Measurements from ENCODE around the gene BAIAP2. TPM values are rescaled to one million over a fixed set of nuclear protein-coding genes. Genes with fewer than 3 reads are reported as not detected.
A peak's percentile ranks its signal among the peaks of the same experiment; 100 is the strongest.

Gene BAIAP2, protein sequence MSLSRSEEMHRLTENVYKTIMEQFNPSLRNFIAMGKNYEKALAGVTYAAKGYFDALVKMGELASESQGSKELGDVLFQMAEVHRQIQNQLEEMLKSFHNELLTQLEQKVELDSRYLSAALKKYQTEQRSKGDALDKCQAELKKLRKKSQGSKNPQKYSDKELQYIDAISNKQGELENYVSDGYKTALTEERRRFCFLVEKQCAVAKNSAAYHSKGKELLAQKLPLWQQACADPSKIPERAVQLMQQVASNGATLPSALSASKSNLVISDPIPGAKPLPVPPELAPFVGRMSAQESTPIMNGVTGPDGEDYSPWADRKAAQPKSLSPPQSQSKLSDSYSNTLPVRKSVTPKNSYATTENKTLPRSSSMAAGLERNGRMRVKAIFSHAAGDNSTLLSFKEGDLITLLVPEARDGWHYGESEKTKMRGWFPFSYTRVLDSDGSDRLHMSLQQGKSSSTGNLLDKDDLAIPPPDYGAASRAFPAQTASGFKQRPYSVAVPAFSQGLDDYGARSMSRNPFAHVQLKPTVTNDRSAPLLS
- total RNA-seq (2014; rRNA removed; shearing (Covaris generic)), result 9.7 and 13.1 TPM in 2 replicates
- polyA plus RNA-seq (2014; cell fraction: nucleus; rRNA removed), result 25.6 and 26.4 TPM in 2 replicates

DNA sequence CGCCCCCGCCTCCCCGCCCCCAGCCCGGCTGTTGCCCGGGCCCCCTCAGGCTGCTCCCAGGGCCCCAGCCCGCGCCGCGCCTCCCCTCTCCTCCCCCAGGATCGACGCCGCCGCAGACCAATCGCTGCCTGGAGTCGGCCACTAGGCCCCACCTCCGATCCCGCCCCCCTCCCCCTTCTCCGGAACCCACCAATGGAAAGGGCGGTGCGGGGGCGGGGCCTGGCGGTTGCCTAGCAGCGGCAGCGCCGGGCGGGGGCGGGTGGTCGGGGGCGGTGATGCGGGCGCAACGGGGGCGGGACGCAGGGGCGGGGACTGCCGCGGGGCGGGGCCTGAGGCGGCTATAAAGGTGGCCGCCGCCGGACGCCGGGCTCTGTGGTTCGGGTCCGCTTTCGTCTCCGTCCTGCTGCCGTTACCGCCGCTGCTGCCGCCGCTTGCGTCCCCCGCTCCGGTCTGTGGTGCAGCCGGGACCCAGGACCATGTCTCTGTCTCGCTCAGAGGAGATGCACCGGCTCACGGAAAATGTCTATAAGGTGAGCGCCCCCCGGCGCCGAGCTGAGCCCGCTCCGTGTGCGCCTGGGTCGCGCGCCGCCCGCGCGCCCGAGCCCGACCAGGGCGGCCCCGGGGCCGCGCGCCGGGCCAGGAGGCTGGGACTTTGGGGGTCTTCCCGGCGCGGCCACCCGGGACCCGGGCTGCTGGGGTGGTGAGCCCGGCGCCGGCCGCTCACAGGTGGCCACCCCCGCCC is at the start of gene BAIAP2:
Gene BAIAP2 (plus strand): TSS at position 373 of the 742 bp plus-strand sequence. CDS start 104 bp downstream, at position 477.
- DNase-seq (ENCODE audit: extremely low read depth, low read depth), result peak; percentile 92

DNA sequence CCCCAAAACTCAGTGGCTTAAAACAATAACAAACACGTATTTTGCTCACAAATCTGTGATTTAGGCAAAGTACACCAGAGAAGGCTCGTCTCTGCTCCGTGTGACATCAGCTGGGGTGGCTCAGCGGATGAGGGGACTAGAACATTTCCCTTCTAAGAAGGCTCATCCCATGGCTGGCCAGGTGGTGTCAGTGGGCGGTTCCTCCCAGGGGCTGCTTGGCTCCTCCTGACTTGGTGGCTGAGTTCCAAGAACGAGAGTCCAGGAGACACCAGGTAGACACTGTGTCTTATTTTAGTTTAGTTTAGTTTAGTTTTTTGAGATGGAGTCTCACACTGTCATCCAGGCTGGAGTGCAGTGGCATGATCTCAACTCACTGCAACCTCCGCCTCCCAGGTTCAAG is 48.9 kb upstream of the BAIAP2 start:
- DNase-seq (ENCODE audit: extremely low read depth, low read depth), result no peak

DNA sequence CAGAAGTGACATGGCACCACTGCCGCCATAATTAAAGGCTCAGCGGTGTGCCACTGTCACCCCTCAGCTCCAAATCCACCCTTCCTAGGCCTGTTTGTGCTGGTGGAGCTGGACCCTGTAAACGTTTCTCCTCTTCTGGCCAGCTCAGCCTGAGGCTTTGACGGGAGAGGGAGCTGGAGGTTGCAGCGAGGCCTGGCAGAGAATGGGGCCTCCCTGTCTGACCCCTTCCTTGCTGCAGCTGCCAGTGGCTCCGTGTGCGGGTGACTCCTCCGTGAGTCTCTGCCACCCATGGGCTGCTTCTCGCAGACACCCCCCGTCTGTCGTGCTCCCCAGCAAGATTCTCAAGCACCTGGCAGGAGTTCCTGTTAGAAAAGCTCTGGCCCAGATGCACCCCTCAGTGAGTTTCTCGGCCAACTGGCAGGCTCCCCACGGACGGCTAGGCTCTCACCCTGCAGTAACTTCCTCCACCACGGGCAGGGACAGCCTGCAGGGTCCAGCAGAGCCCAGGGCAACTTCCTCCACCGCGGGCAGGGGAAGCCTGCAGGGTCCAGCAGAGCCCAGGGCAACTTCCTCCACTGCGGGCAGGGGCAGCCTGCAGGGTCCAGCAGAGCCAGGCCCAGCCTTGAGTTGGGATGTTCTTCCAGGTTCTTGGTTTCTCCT is 48.0 kb upstream of the BAIAP2 start:
- DNase-seq (ENCODE audit: extremely low read depth, low read depth), result no peak

DNA sequence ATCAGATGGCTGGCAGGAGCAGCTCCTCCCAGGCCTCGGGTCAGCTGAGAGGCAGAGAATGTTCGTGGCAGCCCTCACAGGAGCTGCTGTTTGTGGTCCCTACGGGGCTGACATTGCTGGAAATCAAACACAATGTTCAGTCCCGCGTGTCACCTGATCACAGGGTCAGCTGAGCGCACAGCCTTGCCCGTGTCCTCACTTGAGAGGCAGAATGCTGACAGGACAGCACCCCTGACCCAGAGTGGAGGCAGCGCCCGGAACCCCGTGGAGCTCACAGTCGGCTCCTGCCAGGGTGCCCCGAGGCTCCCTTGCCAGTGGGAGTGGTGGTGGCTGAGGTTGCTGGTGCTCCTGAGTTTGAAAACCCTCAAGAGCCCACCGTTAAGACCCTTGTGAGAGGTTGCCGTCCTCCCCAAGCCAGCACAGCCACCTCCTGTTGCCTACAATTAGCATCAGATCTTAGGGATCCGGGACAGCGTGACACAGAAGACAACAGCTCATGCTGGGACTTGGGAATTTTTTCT is 47.0 kb upstream of the BAIAP2 start:
- DNase-seq (ENCODE audit: extremely low read depth, low read depth), result no peak

DNA sequence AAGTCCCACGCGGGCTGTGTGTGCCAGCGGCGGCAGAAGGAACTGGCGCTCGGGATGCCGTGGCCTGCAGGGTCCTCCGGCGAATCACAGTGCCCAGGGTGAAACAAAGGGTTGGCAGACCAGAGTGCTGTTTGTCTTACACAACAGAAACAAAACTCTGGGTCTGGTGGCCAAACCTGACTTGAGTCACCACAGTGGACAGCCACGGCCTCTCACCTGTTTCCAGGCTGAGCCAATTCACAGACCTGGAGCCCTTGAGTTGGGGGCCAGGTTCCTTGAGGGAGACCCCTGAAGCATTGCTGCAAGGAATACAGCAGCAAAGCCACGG is 45.4 kb upstream of the BAIAP2 start:
- DNase-seq (ENCODE audit: extremely low read depth, low read depth), result no peak

DNA sequence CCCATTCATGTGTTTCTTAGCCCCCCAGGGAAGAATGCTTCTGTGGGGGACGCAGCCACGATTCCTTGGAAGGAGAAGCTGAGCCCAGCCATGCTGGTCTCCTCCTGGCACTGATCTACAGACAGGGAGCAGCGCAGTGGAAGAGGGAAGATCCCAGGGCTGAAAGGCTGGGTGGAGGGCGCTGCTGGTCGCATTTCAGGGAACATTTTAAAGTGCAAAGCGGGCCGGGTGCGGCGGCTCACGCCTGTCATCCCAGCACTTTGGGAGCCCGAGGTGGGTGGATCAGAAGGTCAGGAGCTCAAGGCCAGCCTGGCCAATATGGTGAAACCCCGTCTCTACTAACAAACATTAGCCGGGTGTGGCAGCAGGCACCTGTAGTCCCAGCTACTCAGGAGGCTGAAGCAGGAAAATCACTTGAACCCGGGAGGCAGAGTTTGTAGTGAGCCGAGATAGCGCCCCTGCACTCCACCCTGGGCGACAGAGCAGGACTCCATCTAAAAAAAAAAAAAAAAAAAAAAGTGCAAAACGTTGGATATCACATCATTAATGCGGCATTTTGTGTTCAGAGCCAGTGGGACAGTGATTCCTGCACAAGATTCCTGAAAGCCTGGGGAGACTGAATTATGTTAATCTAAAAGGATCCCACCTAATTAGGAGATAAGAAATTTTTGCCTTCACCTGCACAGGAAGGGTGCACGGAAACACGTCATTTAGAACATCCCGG is 43.9 kb upstream of the BAIAP2 start:
- DNase-seq (ENCODE audit: extremely low read depth, low read depth), result no peak

DNA sequence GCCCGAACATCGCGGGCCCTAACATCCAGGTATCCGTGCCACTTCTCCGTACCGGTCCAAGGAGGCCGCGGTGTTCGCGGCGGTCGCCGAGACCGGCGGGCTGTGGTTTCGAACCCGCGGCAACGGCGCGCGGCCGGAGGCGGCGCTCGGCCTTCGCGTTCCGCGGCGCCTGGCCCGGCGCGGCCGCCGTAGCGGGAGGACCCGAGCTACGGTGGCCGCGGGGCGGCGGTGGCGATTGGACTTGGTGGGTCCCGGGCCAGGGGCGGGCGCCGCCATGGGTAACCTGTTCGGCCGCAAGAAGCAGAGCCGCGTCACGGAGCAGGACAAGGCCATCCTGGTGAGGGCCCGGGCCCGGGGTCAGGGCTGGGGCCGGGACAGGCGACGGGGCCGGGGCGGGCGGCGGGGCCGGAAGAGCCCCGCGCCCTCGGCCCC is 43.3 kb upstream of the BAIAP2 start, which contains the start of gene CHMP6:
Gene CHMP6 (plus strand): TSS at position 197 of the 432 bp plus-strand sequence. CDS start 78 bp downstream, at position 275.
- peak; percentile 56 for DNase-seq (ENCODE audit: extremely low read depth, low read depth)

DNA sequence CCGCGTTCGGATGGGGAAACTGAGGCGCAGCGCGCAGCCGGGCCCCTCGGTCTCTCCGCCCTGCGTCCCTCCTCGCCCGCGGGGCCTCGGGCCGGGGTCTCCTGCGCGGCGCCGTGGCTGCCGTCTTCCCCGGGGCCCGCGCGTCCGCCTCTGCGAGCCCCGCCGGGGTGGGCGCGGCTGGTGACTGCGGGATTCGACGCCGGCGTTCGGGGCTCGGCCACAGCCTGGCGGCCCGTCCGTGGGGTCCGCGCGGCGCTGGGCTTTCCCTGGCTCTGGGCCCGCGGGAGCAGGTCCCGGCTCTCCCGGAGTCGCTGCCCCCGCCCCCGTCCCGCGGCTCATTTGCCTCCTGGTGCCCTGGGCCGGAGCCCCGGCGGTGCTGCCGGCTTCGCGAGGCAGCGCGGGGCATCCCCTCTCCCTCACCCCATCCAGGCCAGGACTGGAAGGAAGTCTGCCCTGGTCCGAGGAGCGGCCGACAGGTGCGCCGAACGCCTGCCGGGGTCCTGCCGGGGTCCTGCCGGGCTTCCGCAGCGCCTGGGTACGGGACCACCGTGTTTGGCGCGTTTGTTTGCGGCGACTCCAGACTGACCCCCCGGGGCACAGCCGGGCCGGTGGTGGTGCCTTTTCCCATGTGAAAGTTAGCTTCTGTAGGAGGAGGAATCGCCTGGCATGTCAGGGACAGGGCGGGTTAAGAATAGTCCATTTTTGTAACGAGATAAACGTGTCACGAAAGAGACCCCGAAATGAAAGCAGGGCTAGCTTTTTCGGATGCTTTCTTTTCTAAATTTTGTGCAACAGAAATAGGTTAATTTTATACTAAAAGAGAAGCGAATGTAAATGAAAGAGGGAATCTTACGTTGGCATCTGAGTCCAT is 42.6 kb upstream of the BAIAP2 start:
- no peak for DNase-seq (ENCODE audit: extremely low read depth, low read depth)

DNA sequence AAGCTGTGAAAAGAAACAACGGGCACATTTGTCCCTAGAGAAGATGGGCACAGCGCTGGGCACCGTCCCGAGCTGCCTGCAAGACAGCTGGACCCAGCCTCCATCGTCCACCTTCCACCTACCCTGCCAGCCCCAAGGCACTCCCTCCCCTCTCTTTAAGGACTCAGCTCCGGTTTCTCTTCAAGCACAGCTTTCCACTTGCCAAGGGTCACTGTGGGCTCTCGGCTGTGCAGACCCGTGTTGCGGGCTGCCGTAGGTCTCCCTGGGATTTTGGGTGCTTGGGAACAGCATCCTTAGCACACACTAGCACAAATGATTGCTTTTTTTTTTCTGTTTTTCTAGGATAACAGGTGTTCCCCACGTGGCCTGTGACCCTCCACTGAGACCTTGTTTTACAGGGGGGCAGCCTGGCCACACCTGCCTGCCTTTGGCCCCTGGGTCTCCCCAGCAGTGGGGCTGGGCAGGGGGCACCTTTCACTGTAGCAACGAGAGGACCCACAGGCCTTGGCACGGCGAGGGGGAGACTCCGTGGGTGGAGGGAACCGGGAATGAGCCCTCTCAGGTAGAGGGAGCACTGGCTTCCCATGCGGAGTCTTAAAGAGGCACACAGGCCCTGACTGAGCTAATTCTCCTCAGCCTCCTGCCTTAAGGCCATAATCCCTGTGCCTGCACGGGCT is 41.9 kb upstream of the BAIAP2 start:
- DNase-seq (ENCODE audit: extremely low read depth, low read depth), result no peak

DNA sequence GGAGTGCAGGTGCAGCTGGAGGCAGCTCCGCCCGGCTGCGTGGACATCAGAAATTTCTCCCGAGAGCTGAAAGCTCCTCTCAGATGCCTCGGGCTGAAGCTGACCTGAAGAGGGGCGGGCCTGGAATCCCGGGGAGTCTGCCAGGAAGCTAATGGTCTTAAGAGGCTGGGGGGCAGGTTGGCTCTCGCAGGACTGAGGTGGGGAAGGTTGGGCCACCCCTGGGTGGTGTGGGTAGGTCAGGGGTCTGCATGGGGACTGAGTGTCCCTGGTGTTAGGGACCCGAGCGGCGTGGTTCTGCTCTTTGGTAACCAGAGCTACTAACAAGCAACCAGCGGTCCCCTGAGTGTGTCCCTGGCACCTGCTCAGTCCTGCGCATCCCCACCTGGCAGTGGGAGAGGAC is 39.8 kb upstream of the BAIAP2 start:
- DNase-seq (ENCODE audit: extremely low read depth, low read depth), result no peak

DNA sequence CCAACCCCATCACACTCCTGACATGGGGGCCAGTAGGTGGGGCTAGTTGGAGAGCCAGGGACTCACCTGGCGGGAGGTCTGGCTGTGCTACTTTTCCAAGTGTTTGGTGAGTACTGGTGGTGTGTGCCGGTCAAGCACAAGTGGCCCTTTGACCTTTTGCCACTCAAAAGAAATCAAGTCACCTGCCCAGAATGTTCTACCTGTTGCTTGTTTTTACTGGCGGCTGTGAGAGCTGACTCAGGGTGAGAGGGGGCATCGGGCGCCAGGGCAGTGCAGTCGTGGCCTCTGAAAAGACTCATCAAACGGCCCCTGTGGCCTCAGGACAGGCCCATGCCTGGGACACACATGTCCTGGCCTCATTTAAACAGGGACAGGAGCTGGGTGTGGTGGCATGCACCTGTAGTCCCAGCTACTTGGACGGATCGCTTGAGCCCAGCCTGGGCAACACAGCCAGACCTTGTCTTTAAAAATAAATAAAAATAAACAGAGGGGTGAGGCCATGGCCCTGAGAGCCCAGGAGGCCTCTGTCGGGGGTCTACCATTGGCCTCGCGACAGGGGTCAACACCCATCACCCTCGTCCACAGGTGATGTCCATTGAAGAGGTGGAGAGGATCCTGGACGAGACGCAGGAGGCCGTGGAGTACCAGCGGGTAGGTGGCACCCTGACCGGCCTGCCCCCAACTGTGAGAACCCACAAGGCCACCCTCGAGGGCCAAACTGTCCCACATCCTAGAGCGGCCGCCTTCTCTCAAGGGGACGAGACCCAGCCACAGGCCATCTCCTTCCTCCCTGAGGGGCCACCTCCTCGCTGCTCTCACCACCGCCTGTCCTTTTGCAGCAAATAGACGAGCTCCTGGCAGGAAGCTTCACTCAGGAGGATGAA is 38.3 kb upstream of the BAIAP2 start:
- no peak for DNase-seq (ENCODE audit: extremely low read depth, low read depth)

DNA sequence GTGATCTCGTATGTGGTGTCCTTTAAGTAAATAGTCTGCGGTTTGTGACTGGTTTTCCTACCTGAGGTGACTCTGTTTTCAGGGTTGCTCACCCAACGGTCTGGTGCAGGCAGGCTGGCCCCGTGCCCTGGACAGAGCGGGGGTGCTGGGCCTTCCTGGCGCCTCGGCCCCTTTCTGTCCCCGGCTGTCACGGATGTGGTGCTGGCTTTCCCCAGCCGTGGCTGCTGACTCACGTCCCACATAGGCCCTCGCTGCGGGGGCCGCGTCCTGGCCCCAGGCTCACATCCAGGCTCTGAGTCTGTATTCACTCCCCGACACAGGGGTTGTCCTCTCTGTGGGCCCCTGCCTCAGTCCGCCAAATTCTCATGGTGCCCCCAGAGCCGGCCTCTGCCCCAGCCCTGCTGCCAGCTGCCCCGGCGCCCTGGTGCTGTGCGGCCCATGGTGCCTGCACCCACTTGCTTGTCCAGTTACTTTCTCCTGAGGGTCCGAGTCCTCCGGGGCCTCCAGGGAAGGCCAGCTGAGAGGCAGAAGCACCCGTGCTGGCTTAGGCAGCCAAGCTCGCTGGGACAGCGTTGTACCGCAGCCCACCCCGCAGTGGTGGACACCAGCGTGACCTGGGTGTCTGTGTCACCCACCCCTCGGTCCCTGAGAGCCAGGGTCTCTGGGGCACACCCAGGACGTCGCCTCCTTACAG is 37.4 kb upstream of the BAIAP2 start:
- DNase-seq (ENCODE audit: extremely low read depth, low read depth), result no peak

DNA sequence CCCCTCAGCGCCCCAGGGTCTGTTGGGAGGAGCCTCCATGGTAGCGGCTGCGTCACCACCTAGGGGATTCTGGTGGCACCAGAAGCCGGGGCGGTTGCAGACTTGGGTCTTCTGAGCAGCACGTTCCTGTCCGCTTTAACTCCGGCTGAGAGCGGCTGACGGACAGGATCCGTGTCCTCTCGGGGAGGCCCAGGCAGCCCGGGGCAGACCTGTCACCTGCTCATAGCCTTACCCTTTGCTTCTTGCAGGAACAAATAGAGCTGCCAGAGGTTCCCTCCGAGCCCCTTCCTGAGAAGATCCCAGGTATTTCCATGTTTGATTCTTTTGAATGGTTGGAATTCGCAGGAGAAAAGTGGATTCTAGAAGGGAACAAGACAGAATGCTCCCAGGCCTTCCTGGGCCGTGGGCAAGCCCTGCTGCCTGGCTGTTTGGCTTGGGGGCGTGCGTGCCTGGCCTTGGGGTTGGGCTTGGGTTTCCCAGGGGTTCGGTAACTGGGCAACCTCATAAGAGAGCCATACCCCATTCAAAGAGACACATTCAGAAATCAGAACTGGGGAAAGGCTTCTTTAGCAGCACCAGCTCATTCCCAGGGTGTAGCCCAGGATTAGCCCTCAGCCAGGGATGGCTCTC is 36.7 kb upstream of the BAIAP2 start:
- DNase-seq (ENCODE audit: extremely low read depth, low read depth), result no peak

DNA sequence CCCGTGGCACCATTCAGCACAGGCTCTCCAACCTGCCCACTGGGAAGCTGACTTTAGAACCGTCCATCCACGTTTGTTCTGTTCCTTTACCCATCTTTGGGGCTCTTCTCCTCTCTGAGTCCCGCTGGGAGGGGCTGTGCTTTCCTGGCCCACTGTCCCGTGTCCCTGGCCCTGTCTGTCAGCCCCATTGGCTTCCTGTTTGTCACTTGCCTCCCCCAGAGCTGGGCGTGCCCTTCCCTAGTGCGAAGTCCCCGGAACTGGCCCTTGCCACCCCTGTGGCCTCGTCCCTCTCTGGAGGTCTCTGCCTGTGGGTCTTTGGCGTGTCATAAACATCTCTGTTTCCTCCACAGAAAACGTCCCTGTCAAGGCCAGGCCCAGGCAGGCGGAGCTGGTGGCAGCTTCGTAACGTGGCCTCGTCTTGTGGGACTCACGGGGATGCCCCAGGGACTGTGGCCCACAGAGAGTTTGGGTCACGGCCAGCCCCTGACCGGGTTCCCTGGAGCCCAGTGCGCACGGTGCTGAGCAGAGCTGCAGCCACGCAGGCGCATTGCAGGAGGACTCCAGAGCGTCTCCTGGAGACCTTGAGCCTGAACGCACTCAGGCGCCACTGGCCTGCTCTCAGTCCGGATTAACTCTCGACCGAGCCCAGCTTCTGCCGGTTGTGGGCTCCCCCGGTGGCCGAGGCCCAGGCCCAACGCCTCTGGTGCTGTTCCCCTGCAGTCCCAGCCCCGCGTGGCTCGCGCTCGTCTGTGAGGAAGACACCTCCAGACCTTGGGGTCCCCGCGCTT is 36.0 kb upstream of the BAIAP2 start:
- DNase-seq (ENCODE audit: extremely low read depth, low read depth), result no peak

DNA sequence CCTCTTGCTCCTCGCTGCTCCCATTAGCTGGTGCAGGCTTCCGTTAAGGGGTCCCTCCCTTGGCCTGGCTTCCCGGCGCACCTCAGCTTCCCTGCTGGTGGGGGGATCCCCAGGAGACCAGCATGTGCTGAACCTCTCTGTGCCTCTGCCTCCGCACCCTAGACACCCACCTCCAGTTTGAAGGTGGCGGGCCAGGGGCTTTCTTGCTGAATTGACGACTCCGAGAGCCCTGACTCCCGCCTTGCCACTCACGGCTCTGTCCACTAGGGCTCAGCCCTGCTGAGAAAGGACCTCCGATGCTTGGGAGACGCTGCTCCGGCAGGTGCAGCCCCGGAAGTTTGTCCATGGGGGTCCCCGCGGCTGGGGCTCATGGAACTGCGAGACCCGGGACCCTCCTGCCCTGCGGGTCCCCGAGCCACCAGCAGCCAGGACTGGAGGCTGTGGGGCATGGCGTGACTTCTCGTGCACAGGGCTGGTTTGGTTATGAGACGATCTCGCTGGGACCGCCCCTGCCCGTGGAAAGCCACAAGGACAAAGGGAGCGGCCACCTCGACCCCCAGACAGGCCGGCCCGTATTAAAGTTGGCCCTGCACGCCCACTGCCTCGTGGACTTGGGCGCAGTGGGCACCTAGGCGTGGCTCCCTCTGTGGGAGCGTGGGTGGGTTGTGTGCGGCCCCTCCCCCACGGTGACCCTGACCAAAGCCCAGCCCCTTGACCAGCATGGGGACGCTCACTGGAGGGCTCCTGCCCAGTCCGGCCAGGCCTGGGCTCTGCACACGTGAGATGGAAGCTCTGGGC is 35.2 kb upstream of the BAIAP2 start:
- DNase-seq (ENCODE audit: extremely low read depth, low read depth), result no peak
